ENCODE results near the gene RNF123.

GRCh38 chr3:49729966-49730609 is 40.7 kb downstream of the RNF123 start:
- TF ChIP-seq POLR2AphosphoS5 (IDR thresholded peaks at IDR 0.05; ENCODE audit: low read depth, low read length) (no peak), SIN3A (IDR thresholded peaks at IDR 0.05; ENCODE audit: borderline replicate concordance, insufficient read depth, low read length) (no peak)

All from PFSK-1 (cell line).